Left kidney (tissue), 2 donors: ENCODE measurements around the gene WDR13. TPM values are rescaled to one million over a fixed set of nuclear protein-coding genes. Genes with fewer than 3 reads are reported as not detected.
"Not testable (repeated sequence)": the region's sequence is repeated elsewhere in the genome, so short reads cannot be mapped to it uniquely, and the experiment has no call there.

Experiments used
- DNase-seq: peaks from one replicate; pipeline ENCODE4 v3.0.0-alpha.2; 2013
- polyA plus RNA-seq: library from polyadenylated mRNA; unstranded; fragments of 120-200 nt; gene quantifications from one replicate; pipeline ENCODE4 v1.2.1, GENCODE V29; 2013; ENCODE audit not compliant: insufficient read length

WDR13 gene
- polyA plus RNA-seq, 1 donor = 116 TPM

DNA sequence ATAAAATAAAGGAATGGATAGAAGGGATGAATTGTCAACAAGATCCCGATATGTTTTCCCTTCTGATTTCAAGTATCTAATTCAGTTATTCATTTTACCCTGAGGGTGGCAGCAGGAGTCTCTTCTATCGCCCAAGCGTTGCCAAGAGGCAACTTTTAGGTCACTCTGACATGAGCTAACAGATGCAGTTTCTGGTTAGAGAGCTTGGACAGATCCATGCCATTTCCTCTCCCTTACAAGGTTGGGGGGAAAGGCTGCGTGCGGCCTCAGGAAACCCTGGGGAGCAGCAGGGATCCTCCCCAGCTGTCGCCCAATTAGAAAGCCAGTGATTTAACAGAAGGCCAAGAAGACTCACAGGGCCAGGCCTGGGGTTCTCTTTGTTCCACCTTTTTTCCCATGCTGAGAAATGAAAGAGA is 51.1 kb downstream of the WDR13 start:
- DNase-seq = peak; percentile 34

GRCh38 chrX:48649102-48649501 is 51.8 kb downstream of the WDR13 start:
- DNase-seq = no peak

DNA sequence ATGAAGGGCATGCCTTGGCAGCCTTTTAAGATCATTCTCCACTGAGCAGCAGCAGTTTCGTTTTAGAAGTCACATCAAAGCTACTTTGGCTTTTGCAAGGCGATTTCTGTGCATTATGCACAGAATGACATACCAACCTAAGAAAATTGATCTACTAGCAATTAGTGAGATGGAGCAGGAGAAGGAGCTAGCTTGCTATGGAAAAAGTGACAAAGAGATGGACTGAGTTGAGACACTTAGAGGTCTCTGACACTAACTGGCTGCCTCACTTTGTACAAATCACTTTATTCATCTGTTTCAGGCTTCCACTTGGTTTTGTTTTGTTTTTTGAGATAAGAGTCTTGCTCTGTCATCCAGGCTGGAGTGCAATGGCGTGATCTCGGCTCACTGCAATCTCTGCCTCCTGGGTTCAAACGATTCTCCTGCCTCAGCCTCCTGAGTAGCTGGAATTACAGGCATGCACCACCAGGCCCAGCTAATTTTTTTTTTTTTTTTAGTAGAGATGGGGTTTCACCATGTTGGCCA is 54.8 kb downstream of the WDR13 start:
- DNase-seq = not testable (repeated sequence)

- not testable (repeated sequence) for DNase-seq
Observed at GRCh38 chrX:48654746-48655145, 57.5 kb downstream of the WDR13 start.

Other genes starting within 250 kb of the WDR13 start
- not detected for gene SSX3, start 240.8 kb upstream of the WDR13 start, polyA plus RNA-seq
- gene SSX4, start 214.0 kb upstream of the WDR13 start, polyA plus RNA-seq = not detected
- not detected for gene SSX4B, start 185.5 kb upstream of the WDR13 start, polyA plus RNA-seq
- 5.2 TPM for gene SLC38A5, start 127.2 kb upstream of the WDR13 start, polyA plus RNA-seq
- 40.4 TPM for gene FTSJ1, start 121.3 kb upstream of the WDR13 start, polyA plus RNA-seq
- gene PORCN, start 88.5 kb upstream of the WDR13 start, polyA plus RNA-seq = 7.0 TPM
- 75.4 TPM for gene EBP, start 75.7 kb upstream of the WDR13 start, polyA plus RNA-seq
- 10.7 TPM for gene TBC1D25, start 57.8 kb upstream of the WDR13 start, polyA plus RNA-seq
- 419 TPM for gene RBM3, start 23.0 kb upstream of the WDR13 start, polyA plus RNA-seq
- 2.6 TPM for gene WAS, start 86.3 kb downstream of the WDR13 start, polyA plus RNA-seq
- gene SUV39H1, start 99.2 kb downstream of the WDR13 start, polyA plus RNA-seq = 8.0 TPM
- gene GLOD5, start 164.3 kb downstream of the WDR13 start, polyA plus RNA-seq = 0.81 TPM
- gene GATA1, start 189.1 kb downstream of the WDR13 start, polyA plus RNA-seq = 0.48 TPM
- 206 TPM for gene HDAC6, start 204.6 kb downstream of the WDR13 start, polyA plus RNA-seq
- not detected for gene ERAS, start 229.0 kb downstream of the WDR13 start, polyA plus RNA-seq
- gene PCSK1N, start 238.1 kb downstream of the WDR13 start, polyA plus RNA-seq = 11.5 TPM